GM19238 (cell line): Measurements from ENCODE around the gene TNFSF18.

Experiments
- DNase-seq: peaks from one replicate; pipeline ENCODE4 v3.0.0; 2011; ENCODE audit warnings: low spot score; ENCODE audit not compliant: insufficient read length

The TNFSF18 gene

GRCh38 chr1:173039626-173040025, 11.1 kb downstream of the TNFSF18 start:
- no peak for DNase-seq

- no peak for DNase-seq
These were observed 11.7 kb downstream of the TNFSF18 start for GRCh38 chr1:173038875-173039554.

- no peak for DNase-seq
These were observed 26.2 kb downstream of the TNFSF18 start for GRCh38 chr1:173024543-173024942.

GRCh38 chr1:173023343-173023742, 27.4 kb downstream of the TNFSF18 start:
- no peak for DNase-seq

GRCh38 chr1:173020138-173020750, 30.5 kb downstream of the TNFSF18 start:
- peak; percentile 13 for DNase-seq

DNA sequence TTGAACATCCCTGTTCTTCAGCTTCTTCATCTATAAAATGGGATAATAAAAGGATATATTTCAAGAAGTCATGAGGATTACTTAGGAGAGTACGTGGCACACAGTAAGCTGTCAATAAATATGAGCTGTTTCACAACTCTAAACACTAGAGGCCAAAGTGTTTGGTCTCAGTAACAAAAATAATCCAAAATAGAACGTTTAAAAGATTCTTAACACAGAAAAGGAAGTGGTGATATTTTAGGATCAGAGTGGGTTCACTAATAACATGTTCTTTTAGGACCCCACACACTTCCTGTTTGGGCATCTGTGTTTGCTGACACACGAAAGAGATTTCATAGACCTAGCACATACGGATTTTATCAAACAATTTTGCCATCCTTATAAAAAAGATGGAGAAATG, 32.9 kb downstream of the TNFSF18 start:
- DNase-seq, result no peak

GRCh38 chr1:173016419-173016818, 34.3 kb downstream of the TNFSF18 start:
- no peak for DNase-seq

DNA sequence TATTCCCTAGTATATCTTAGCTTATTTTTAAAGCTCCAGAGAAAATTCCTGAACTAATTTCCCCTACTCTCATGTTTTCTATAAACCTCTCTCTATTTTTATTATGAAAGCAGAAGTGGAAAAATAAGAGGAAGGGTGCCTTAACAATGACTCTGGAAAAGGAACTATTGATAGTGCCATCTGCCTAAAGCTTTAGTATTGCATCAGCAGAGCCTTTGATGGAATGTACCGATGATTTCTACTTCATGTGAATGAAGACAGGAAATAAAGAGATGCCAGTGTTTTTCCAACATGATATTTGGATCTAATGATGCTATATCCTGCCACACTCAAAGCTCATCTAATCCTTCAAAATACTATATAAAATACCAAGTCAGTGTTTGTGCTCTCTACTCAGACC, 35.1 kb downstream of the TNFSF18 start:
- no peak for DNase-seq

DNA sequence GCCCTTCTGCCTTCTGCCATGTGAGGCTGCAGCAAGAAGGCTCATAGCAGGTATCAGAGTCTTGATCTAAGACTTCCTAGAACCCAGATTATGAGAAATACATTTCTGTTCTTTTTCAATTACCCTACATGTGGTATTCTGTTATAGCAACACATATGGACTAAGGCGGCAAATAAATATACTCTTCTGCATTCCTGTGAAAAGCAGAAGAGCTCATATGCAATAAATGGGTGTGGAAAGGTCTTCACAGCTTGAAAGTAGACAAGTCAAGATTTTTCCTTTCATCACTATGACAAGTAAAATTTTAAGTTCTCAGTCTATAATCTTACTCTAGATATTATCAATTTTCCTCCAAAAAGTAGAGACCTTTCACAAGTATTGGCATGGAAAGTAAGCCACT, 36.6 kb downstream of the TNFSF18 start:
- no peak for DNase-seq

- no peak for DNase-seq
These were observed 38.6 kb downstream of the TNFSF18 start for GRCh38 chr1:173012126-173012525.

GRCh38 chr1:173009597-173009996, 41.1 kb downstream of the TNFSF18 start:
- no peak for DNase-seq

GRCh38 chr1:173005196-173005864, 45.4 kb downstream of the TNFSF18 start:
- DNase-seq, result no peak

- no peak for DNase-seq
These were observed 47.6 kb downstream of the TNFSF18 start for GRCh38 chr1:173002891-173003838.

DNA sequence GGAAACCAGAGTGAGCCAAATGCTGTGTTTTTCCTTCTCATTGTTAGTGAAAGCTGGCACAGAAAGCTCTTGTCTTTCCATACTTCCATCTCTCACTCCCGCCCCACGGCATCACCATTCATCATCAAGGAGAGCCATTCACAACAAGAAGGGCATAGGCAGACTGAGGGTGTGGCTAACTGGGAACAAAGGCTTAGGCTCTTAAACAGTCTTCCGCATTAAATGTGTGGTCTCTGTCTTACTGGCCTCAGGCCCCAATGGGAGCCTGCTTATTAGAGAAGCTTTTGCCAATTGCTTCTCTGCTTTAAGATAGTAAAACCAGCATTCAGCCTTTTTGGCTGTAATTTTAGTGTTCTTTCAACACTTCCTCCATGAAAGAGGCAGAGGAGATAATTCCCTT, 51.4 kb downstream of the TNFSF18 start:
- no peak for DNase-seq

- no peak for DNase-seq
These were observed 52.8 kb downstream of the TNFSF18 start for GRCh38 chr1:172997941-172998361.

DNA sequence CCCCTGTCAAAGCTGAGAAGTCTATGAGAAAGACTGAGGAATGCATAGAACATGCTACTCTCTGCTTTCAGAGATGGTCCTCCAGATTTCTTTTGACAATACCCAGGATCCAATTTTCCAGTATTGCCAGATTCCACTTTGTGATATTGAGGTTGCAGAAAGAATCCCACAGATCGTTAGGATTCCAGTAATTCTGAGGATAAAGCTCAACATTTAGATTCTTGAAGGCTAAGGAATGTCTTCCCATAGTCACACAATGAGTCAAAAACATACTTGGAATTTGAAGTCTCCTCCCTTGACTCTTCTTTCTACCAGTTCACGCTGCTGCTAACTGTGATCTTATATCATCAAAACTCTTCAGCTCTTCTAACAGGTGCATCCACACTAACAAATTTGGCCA, 57.1 kb downstream of the TNFSF18 start:
- no peak for DNase-seq

DNA sequence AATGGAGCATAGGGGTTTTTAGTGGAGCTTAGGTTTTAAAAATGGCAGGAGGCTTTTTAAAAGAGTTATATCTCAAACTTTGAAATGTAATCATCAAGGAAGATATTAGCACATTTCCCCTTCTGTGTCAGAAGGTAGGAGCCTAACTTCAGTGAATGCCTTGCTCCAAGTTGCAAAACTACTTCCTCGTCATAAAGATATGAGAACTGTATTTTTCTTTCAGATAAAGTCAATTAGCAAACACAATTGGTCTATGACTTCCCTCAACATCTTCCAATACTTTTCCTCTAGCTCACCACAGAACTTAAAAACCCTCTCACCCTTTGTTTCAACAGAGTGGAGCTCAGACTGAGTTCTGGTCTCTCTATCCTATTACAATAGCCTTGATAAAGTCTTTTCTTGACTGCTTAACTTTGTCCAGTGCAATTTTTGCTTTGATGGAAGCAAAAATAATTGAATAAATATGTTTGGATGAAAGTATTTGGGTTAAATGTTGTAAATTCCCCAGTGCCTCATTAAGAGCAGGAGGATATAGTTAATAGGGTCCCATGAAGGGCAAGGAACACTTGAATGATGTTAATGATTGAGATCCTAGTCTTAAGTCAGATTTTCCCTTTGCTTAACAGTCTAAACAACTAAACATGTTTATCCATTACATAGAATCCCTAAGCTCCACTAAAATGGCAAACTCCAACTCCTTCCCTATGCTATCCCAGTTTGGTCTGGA, 58.9 kb downstream of the TNFSF18 start:
- DNase-seq, result no peak

- DNase-seq, result no peak
These were observed 60.0 kb downstream of the TNFSF18 start for GRCh38 chr1:172990598-172991215.
